H1 (cell line): ENCODE data around the gene GALNT7. TPM values are rescaled to one million over a fixed set of nuclear protein-coding genes. Genes with fewer than 3 reads are reported as not detected.

Experiments used
- CTCF ChIA-PET: fragments of 300-600 bp; sonication (Branson Sonifier 250); formaldehyde crosslinking; loops from one replicate; lab custom pipeline; 2021; ENCODE audit not compliant: partially characterized antibody; lab: Charles Lee
- POLR2A ChIA-PET: fragments of 300-600 bp; sonication (Branson Sonifier 250); formaldehyde crosslinking; loops from one replicate; lab custom pipeline; 2021; ENCODE audit warnings: inconsistent platforms; ENCODE audit not compliant: partially characterized antibody; lab: Charles Lee
- DNase-seq, 2 experiments: peaks; one replicate each; pipeline versions ENCODE4 v3.0.0 to v3.0.0-alpha.2; 2010 to 2022; ENCODE audit warnings: low spot score in 2 of 2, low read depth in 1 of 2, mixed read lengths in 1 of 2
- FAIRE-seq: peaks from 2 replicates; lab custom pipeline; 2011; peaks lifted over from hg19 to GRCh38; lab: Jason Lieb, UNC
- H2AFZ ChIP-seq: 2 replicates; pipeline ENCODE4 v1.8.1; 2012; ENCODE audit warnings: low read length, inconsistent platforms
- H2AK5ac ChIP-seq: 2 replicates; pipeline ENCODE4 v1.6.1; 2013; ENCODE audit warnings: low read depth, low read length
- H2BK120ac ChIP-seq: replicated peaks from 2 replicates; pipeline ENCODE3; 2013; ENCODE audit warnings: low read depth, low read length, inconsistent platforms
- H2BK12ac ChIP-seq: 2 replicates; pipeline ENCODE4 v1.6.1; 2013; ENCODE audit warnings: low read depth, low read length
- H2BK15ac ChIP-seq: 2 replicates; pipeline ENCODE4 v1.6.1; 2013; ENCODE audit warnings: low read length
- H2BK20ac ChIP-seq: 2 replicates; pipeline ENCODE4 v1.6.1; 2013; ENCODE audit warnings: low read length
- H2BK5ac ChIP-seq: 2 replicates; pipeline ENCODE4 v1.6.1; 2013; ENCODE audit warnings: low read depth, low read length
- H3K14ac ChIP-seq: 2 replicates; pipeline ENCODE4 v1.6.1; 2013; ENCODE audit warnings: inconsistent platforms; ENCODE audit not compliant: insufficient read length
- H3K18ac ChIP-seq: 2 replicates; pipeline ENCODE4 v1.6.1; 2013; ENCODE audit warnings: low read length; ENCODE audit errors: extremely low read depth
- H3K23ac ChIP-seq: 2 replicates; pipeline ENCODE4 v1.6.1; 2013; ENCODE audit warnings: inconsistent platforms; ENCODE audit not compliant: insufficient read length
- H3K23me2 ChIP-seq: 2 replicates; pipeline ENCODE4 v1.6.1; 2013; ENCODE audit warnings: low read depth, low read length
- H3K27ac ChIP-seq: 2 replicates; pipeline ENCODE4 v1.6.1; 2011; ENCODE audit warnings: low read depth, low read length, inconsistent platforms
- H3K27me3 ChIP-seq, 4 experiments: replicated peaks in 1 of 4; 1 replicate in 1 of 4; 2 replicates in 3 of 4; pipeline versions ENCODE4 v1.6.1 to v1.8.1; 2011 to 2013; ENCODE audit warnings: low read length in 3 of 4, mild to moderate bottlenecking in 3 of 4, inconsistent platforms in 2 of 4, mixed read lengths in 2 of 4, moderate library complexity in 1 of 4; ENCODE audit not compliant: control insufficient read depth in 3 of 4, insufficient read depth in 3 of 4; ENCODE audit errors: extremely low read depth in 1 of 4
- H3K36me3 ChIP-seq, 4 experiments: 2 replicates each; pipeline versions ENCODE4 v1.6.1 to v1.8.1; 2011 to 2013; ENCODE audit warnings: mild to moderate bottlenecking in 4 of 4, low read length in 3 of 4, moderate library complexity in 2 of 4, control low read depth in 1 of 4, inconsistent platforms in 1 of 4; ENCODE audit not compliant: insufficient read depth in 4 of 4, control insufficient read depth in 2 of 4
- H3K4ac ChIP-seq: replicated peaks from 2 replicates; pipeline ENCODE3; 2013; ENCODE audit warnings: low read length, low read depth, mixed read lengths, inconsistent platforms; ENCODE audit not compliant: insufficient read length
- H3K4me1 ChIP-seq, 4 experiments: replicated peaks in 1 of 4; 1 replicate in 1 of 4; 2 replicates in 3 of 4; pipeline versions ENCODE4 v1.6.1 to v1.8.1; 2011 to 2013; ENCODE audit warnings: low read length in 3 of 4, inconsistent platforms in 2 of 4, mixed read lengths in 1 of 4; ENCODE audit not compliant: insufficient read depth in 4 of 4, control insufficient read depth in 3 of 4
- H3K4me2 ChIP-seq, 2 experiments: 2 replicates each; pipeline versions ENCODE4 v1.6.1 to v1.8.1; 2011 to 2013; ENCODE audit warnings: low read depth in 2 of 2, low read length in 2 of 2, control low read depth in 1 of 2, inconsistent platforms in 1 of 2, mild to moderate bottlenecking in 1 of 2; ENCODE audit not compliant: insufficient read depth in 1 of 2
- H3K4me3 ChIP-seq, 4 experiments: fragments of 200-600, 300-600 bp in 1 of 4; sonication (generic), shearing (Covaris generic), sonication (Bioruptor Twin) in 1 of 4; 2 replicates each; pipeline versions ENCODE4 v1.5.1 to v1.8.1; 2011 to 2016; ENCODE audit warnings: low read length in 4 of 4, low read depth in 3 of 4, control low read depth in 2 of 4, inconsistent platforms in 2 of 4, mild to moderate bottlenecking in 2 of 4, mixed read lengths in 1 of 4, moderate library complexity in 1 of 4; ENCODE audit not compliant: insufficient read depth in 2 of 4; ENCODE audit errors: extremely low read depth in 1 of 4
- H3K56ac ChIP-seq: replicated peaks from 2 replicates; pipeline ENCODE3; 2013; ENCODE audit warnings: low read depth, mild to moderate bottlenecking, mixed read lengths, low read length, inconsistent platforms; ENCODE audit not compliant: insufficient read length
- H3K79me1 ChIP-seq: 2 replicates; pipeline ENCODE4 v1.6.1; 2013; ENCODE audit warnings: low read depth, low read length, control low read depth
- H3K79me2 ChIP-seq, 2 experiments: 2 replicates each; pipeline versions ENCODE4 v1.6.1 to v1.8.1; 2012 to 2013; ENCODE audit warnings: low read length in 2 of 2, mild to moderate bottlenecking in 2 of 2, inconsistent platforms in 1 of 2; ENCODE audit not compliant: insufficient read depth in 2 of 2, control insufficient read depth in 1 of 2
- H3K9ac ChIP-seq, 4 experiments: replicated peaks in 1 of 4; 1 replicate in 1 of 4; 2 replicates in 3 of 4; pipeline versions ENCODE4 v1.6.1 to v1.8.1; 2011 to 2013; ENCODE audit warnings: low read depth in 3 of 4, low read length in 3 of 4, control low read depth in 2 of 4, mild to moderate bottlenecking in 2 of 4, moderate library complexity in 2 of 4, inconsistent platforms in 1 of 4; ENCODE audit errors: extremely low read depth in 1 of 4
- H3K9me3 ChIP-seq, 2 experiments: 2 replicates each; pipeline versions ENCODE4 v1.6.1 to v1.8.1; 2012 to 2013; ENCODE audit warnings: mild to moderate bottlenecking in 2 of 2, moderate library complexity in 2 of 2, control low read depth in 1 of 2, inconsistent platforms in 1 of 2, low read depth in 1 of 2, low read length in 1 of 2, mixed read lengths in 1 of 2; ENCODE audit not compliant: insufficient read depth in 2 of 2
- H4K20me1 ChIP-seq, 2 experiments: replicated peaks in 1 of 2; 2 replicates each; pipeline versions ENCODE3 to v1.8.1; 2011 to 2013; ENCODE audit warnings: inconsistent platforms in 2 of 2, low read length in 2 of 2, mild to moderate bottlenecking in 1 of 2; ENCODE audit not compliant: insufficient read depth in 2 of 2, control insufficient read depth in 1 of 2
- H4K5ac ChIP-seq: 2 replicates; pipeline ENCODE4 v1.6.1; 2013; ENCODE audit warnings: low read length, low read depth, mixed read lengths, inconsistent platforms; ENCODE audit not compliant: insufficient read length
- H4K8ac ChIP-seq: 2 replicates; pipeline ENCODE4 v1.8.0; 2013; ENCODE audit warnings: mild to moderate bottlenecking, moderate library complexity, low read length, inconsistent platforms; ENCODE audit not compliant: insufficient read depth; ENCODE audit errors: extremely low read depth
- H4K91ac ChIP-seq: replicated peaks from 2 replicates; pipeline ENCODE3; 2013; ENCODE audit warnings: low read length, mixed read lengths, inconsistent platforms; ENCODE audit not compliant: insufficient read length
- CHD1 ChIP-seq: IDR thresholded peaks from 2 replicates; pipeline ENCODE4 v1.6.1; 2012; ENCODE audit warnings: low read depth, low read length, improper control_type of control experiment
- CHD2 ChIP-seq: IDR thresholded peaks from 2 replicates; pipeline ENCODE4 v1.6.1; 2012; ENCODE audit warnings: low read length, improper control_type of control experiment
- SIX5 ChIP-seq: IDR thresholded peaks from 2 replicates; pipeline ENCODE4 v1.6.1; 2011; ENCODE audit warnings: mild to moderate bottlenecking, low read depth, low read length
- WGBS, 2 experiments: shearing (Covaris generic) in 1 of 2; methylation state at CpG; one replicate each; pipeline versions ENCODE4 v1.1.6 to v1.1.7; 2013 to 2015; ENCODE audit warnings: low lambda C conversion rate in 2 of 2, mixed read lengths in 2 of 2, inconsistent platforms in 1 of 2, low coverage in 1 of 2, missing lambda C conversion rate in 1 of 2; ENCODE audit not compliant: insufficient replicate concordance in 2 of 2, insufficient coverage in 1 of 2, insufficient read length in 1 of 2; ENCODE audit errors: extremely low coverage in 1 of 2, missing lambda C conversion rate in 1 of 2; 5-methylcytosine and 5-hydroxymethylcytosine counted together
- polyA plus RNA-seq, 7 experiments: library from polyadenylated mRNA; depleted of rRNA in 3 of 7; stranded (reverse) in 5 of 7; unstranded in 2 of 7; fragments of >200 nt in 5 of 7; fragments of 200-250 nt in 2 of 7; gene quantifications; 1 replicate in 5 of 7; 2 replicates in 1 of 7; 4 replicates in 1 of 7; pipeline versions ENCODE4 v1.2.1 to v1.2.3, GENCODE V29; 2011 to 2013; ENCODE audit warnings: missing spikeins in 2 of 7, mixed read lengths in 2 of 7
- total RNA-seq: library from RNA; stranded (reverse); fragmentation: NEBNext Ultra II Directional; extraction: Animal tissue kit (Norgen Biotek cat#: 25700); gene quantifications from 2 replicates; pipeline ENCODE4 v1.2.1, GENCODE V29; 2021
- TF ChIP-seq, protein P1 (sequence below): IDR thresholded peaks from 2 replicates; pipeline ENCODE4 v1.6.1; 2011; ENCODE audit warnings: low read length, improper control_type of control experiment

GALNT7 gene
- total and polyA plus RNA-seq, 2 of the 8 experiments (the other 6 are each of a cell fraction or from before 2014, with no cell fraction given): 22.4 to 85.5 TPM

- FAIRE-seq: no peak
- CTCF ChIA-PET: interaction anchor here (0.8 to 10.0 kb wide), 8 partner anchors 15 to 270 kb away, joined by 3 to 62 read pairs (median 8); no protein-coding TSS in a partner anchor
- DNase-seq: no peak
These were observed 114.0 kb downstream of the GALNT7 start for GRCh38 chr4:173282626-173283025.

More at GRCh38 chr4:173282626-173283025, 114.0 kb downstream of the GALNT7 start:
- no peak overlapping the region for H4K8ac ChIP-seq
- H4K20me1 ChIP-seq: no peaks in the 10 kb centered on the region
- no peak overlapping the region for H2AFZ ChIP-seq
- no peak overlapping the region for H4K91ac ChIP-seq
- peaks cover 32 to 33% of the 10 kb centered on the region in 2 experiments for H3K9me3 ChIP-seq
- H3K27ac ChIP-seq: no peak overlapping the region
- H3K4me1 ChIP-seq: no peaks in the 10 kb centered on the region
- H2BK120ac ChIP-seq: no peak overlapping the region
- no peak overlapping the region for H3K9ac ChIP-seq
- H3K36me3 ChIP-seq: peaks cover 0 to 35% (median 7%) of the 10 kb centered on the region in 4 experiments; a peak in 3 of 8 replicates
- no peak overlapping the region for H3K4me3 ChIP-seq
- H3K4me2 ChIP-seq: no peak overlapping the region
- H3K23me2 ChIP-seq: no peaks in the 10 kb centered on the region
- POLR2A ChIA-PET: no interaction called here
- H2BK5ac ChIP-seq: no peak overlapping the region
- H3K4ac ChIP-seq: no peak overlapping the region
- no peak overlapping the region for H3K14ac ChIP-seq
- 89% methylated on average over 3 of the region's 3 CpGs; no CpG with 5 or more reads in 1 of the 2 experiments for WGBS, 2 experiments
- no peak overlapping the region for H2BK12ac ChIP-seq
- H3K79me2 ChIP-seq: peaks cover 0 to 33% of the 10 kb centered on the region in 2 experiments; a peak in 2 of 4 replicates
- H3K23ac ChIP-seq: no peak overlapping the region
- no peak overlapping the region for H2AK5ac ChIP-seq
- no peaks in the 10 kb centered on the region; the same call in 1 of the 2 replicates for H3K79me1 ChIP-seq
- no peak overlapping the region for H3K18ac ChIP-seq
- H2BK15ac ChIP-seq: no peak overlapping the region
- no peak overlapping the region for H2BK20ac ChIP-seq
- peaks cover 0 to under 1% (median 0%) of the 10 kb centered on the region in 4 experiments; a peak in 1 of 7 replicates for H3K27me3 ChIP-seq
- H4K5ac ChIP-seq: no peak overlapping the region
- H3K56ac ChIP-seq: no peak overlapping the region
- TF ChIP-seq CHD1: no peak
- TF ChIP-seq CHD2: no peak
- TF ChIP-seq, protein P1, sequence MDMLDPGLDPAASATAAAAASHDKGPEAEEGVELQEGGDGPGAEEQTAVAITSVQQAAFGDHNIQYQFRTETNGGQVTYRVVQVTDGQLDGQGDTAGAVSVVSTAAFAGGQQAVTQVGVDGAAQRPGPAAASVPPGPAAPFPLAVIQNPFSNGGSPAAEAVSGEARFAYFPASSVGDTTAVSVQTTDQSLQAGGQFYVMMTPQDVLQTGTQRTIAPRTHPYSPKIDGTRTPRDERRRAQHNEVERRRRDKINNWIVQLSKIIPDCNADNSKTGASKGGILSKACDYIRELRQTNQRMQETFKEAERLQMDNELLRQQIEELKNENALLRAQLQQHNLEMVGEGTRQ: no peak
- no peak for TF ChIP-seq SIX5
